HG03280 (cell line): ENCODE results near the gene CCNJL.
"Not testable (repeated sequence)": the region's sequence is repeated elsewhere in the genome, so short reads cannot be mapped to it uniquely, and the experiment has no call there.

Experiments
- ATAC-seq: cut with Tn5 transposase; IDR thresholded peaks from one replicate; pipeline ENCODE4 v1.9.1; 2021; ENCODE audit warnings: mild to moderate bottlenecking, moderate library complexity; ENCODE audit not compliant: unreplicated experiment

CCNJL gene

DNA sequence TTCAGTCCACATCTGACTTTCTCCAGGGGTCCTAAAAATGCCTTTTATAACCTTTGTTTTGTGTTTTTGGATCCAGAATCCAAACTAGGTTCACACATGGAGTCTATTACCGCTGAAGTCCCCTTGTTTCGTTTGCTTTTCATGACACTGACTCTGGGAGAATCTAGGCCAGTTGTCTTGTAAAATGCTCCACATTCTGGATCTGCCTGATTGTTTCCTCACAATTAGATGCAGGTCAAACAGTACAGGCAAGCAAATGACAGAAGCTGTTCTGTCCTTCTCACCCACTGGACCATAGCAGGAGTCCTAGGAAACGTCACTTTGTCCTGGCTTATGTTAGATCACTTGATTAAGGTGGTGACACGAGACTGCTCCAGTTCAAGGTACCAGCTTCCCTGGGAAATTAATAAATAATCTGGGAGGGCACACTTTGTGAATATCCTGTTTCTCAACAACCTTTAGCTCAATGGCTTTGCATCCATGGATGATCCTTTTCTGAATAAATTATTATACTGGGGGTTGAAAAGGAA, 49.0 kb downstream of the CCNJL start:
- ATAC-seq, result no peak

DNA sequence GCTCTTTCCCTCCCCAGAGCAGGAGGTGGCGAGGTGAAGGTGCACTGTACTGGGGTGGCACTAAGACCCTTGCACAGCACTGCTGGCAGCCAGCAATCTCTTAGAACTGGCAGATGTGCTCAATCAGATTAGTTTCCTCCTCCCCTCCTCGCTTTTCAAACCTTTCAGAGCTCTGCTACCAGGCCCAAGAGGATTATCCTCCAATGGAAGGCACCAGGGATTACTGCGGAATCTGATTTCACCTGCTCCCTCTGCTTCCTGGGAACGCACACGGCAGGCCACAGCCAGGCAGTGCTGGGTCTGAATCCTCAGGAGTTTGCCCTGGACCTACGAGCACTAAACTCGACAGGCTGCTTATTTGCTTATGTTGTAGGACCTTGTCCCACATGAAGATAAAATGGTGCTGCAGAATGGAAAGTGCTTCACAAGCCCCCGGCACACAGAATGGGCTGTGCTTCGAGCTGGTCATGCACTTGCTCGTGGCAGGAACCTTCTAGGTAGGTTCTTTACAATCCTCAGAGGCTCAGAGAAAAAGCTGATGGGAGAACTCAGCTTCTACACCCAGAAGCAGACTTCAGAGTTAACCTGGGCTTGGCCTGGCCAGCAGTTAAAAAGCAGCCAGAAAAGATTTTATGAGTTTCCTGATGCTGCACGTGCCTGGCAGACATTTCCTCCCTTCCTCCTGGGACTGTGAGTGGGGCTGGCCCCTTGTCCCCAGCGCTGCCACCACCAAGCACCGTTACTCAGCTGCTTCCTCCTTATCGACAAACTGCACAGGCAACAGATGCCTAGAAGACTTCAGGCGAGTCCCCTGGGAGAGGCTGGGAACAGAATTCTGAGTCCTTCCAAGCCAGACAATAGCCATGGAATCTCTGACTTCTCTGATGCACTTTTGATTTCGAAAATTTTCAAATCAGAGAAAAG, 50.0 kb downstream of the CCNJL start:
- no peak for ATAC-seq

DNA sequence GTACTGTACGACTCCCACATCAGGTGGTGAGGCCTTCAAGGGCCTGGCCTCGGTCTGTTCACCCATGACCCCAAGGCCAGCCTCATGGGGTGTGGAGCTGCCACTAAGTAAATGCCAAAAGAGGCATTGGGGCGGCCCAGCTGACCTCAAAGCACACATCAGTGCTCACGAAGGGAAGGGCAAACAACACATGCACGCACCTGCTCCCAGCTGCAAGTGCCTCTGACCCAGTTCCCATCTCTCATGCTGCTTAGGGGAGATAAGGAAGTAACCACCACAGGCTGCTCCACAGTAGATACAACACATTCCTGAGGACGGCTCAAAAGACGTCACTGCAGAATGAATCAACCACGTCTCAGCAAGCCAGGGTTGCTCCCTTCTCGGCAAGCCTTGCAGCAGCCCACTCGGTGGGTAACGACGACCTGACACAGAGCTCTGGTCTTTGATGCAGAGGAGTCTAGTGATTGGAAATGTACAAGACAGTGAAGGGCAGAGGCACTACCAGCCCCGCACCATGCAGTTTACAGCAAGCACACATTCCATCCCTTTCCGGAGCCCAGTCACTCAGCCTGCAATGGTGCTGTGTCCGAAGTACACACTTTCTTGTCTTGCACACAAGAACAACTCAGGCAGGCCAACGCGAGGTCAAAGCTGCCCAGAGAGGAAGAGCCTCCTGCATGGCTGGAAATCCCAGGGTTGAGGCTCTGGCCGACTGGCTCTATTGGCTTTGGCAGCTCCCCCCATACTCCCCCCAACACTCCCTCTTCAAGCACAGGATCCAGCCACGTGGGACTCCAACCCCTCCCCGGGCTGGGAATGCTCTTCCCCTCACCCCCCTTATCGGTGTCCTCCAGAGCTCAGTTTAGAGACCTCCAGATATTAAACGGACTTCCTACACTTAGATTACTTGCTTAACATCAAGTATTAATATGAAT, 51.2 kb downstream of the CCNJL start:
- no peak for ATAC-seq

DNA sequence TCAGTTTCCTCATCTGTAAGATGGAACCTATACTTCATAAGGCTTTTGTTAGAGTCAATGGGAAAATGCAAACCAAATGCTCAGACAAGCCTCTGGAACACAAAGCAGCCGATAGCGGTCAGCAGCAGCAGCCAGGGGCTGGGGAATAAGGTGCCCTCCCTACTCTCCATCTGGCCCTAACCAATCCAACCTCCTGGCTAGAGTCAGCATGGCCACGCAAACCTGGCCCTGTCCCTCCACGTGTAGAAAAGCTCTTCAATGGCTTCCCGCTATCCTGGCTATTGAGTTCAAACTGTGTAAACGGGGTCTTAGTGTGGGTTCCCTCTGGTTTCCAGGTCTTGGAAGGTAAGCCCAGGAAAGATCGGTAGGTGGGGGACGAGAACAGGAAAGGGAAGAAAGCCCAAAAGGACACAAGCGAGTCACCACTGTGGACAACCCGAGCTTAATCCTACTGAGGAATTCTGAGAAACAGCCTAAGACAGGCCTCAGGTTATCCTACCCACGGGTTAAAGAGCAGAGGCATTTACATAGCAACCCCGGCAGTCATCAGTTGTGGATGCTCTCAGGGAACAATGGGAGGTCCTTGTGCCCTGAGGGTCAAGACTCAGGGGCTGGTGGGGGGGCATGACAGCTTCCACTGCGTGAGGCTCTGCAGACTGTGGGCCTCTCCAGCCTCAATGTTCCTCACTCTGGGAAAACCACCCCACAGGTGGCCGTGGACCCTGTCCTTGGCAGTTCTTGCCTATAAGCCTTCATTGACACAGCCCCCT, 52.2 kb downstream of the CCNJL start:
- no peak for ATAC-seq

DNA sequence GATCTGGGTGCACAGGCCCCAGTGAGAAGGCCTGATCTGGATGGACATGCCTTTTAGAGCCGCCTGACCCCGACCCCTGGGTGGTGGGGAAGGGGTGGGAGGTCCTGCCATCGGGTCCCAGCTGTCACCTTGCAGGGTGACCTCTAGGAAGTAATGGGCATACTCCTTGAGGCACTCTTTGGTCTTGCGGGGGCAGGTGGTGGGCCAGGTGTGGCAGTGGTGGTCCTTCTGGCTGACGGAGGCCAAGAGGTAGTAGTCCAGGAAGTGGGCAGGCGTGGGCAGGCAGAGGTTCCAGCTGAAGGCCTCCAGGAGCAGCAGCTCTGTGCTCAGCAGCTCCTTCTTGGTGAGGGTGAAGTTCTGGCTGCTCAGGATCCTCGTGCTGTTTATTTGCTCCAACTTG, 53.0 kb downstream of the CCNJL start:
- ATAC-seq, result no peak

DNA sequence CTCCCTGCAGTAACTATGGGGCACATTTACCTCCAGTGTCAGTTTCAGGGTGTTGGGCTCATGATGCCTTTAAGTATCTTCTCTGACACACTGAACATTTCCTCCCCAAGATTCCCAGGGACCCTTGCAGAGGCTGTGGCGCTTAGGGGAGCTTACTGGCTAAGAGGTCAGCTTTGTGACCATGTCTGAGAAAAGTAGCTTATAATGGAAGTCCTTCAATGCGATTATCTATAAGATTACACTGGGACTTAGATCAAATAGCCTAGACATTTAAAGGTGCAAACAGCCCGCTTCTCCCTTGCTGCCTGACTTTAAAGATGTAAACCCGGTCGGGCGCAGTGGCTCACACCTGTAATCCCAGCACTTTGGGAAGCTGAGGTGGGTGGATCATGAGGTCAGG, 57.7 kb downstream of the CCNJL start:
- no peak for ATAC-seq

DNA sequence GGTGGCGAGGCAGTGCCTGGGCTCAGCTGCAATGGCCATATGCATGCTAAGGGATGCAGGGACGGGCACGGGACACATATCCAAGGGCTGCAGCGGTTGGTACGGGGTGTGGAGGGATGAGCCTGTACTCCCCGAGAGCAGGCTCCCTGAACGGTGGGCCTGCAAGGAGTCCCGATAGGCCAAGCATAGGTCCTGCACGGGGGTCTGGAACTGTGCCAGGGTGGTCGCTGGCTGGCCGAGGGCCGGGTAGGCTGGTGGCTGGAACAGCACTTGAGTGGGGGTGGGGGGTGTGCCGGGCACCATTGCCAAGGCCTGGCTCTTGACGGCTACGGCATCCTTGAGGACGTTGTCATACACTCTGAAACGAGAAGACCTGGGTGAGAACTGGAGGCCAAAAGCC, 58.9 kb downstream of the CCNJL start:
- no peak for ATAC-seq

DNA sequence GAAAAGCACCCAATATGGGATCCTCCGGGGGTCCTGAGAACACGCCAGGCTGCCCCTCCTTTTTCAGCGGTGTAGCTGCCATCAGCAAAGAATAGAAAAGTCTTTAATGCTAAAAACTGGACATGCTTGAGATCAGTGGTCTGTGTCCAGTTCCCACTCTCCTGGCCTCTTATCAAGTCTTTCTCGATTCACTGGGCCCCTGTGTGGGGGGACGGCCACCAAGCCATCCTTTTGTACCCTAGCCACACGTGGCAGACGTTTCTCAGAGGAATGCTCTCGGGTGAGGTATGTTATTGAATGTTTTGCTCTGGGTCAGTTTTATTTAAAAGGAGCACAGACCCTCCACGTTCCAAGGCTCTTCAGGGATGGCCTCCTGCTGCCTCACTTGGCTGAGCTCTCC, 59.4 kb downstream of the CCNJL start:
- ATAC-seq, result no peak

DNA sequence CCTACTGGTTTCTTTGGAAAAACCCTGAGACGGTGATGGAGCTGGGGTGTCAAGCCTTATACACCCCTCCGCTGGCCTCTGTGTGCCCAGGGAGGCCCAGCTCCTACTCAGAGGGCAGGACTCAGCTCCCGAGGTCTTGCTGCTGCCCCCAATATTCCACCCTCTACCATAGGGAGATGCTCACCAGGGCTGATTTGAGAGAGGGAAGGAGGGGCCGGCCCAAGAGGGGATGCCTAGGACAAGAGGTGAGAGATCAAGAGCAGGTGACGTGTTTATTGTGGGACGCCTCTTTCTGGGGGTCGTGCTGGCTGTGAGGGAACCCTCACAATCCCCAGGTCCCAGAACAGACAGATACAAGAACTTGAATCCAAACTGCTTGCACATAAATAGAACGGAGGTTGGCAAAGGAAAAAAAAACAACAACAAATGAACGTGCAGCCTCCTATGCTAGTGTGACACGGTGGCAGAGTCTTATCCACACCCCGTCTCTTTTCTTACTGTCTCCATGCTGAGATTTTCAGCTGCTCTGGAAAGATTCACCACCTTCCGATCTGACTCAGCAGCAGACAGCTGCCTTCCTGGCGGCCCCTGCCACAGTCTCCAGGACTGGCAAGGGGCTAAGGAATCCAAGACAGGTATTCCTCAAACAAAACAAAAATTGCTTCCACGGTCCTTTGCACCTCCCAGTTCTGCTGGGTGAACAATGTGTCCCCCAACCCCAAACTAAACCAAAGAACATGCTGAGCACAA, 60.8 kb downstream of the CCNJL start:
- ATAC-seq, result no peak

DNA sequence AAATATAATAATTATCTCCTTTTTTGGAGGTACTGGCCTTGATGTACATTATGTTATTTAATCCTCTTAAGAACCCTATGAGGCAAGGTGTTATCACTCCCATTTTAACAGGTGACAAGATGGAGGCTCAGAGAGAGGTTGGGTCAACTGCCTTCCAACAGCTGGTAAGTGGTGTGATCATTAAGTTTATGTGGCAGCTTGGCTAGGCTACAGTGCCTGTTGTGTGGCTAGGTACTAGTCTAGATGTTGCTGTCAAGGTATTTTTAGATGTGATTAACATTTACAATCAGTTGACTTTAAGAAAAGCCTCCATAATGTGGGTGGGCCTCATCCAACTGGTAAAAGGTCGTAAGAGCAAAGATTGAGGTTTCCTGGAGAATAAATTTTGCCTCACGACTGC, 61.5 kb downstream of the CCNJL start:
- ATAC-seq, result no peak

DNA sequence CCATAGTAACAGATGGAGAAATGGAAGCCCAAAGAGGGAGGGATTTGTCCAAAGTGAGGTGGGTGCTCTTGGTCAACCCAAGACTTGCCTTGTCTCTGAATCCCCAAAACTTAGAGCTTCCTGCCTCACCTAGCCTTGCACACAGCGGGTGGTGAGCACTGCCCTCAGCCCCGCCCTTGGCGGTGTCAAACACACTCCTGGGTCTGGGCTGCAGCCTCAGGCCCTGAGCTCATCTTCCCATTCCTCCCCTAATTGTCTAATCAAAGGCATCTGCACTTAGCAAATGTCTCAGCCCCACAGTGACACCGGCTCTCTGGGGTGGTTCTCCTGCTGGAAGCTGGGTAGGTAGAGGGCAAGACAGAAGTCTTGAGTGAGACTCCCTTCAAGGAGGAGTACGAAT, 62.1 kb downstream of the CCNJL start:
- no peak for ATAC-seq

DNA sequence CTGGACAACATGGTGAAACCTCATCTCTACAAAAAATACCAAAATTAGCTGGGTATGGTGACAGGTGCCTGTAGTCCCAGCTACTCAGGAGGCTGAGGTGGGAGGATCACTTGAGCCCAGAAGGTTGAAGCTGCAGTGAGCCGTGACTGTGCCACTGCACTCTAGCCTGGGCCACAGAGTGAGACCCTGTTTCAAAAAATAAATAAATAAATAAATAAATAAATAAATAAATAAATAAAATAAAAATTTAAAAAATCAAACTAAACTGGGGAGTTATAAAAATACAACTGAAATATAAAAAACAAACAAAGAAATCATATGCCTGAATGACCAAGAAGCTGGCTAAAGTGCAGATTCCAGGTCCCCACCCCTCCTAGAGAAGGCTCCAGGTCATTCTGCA, 62.8 kb downstream of the CCNJL start:
- not testable (repeated sequence) for ATAC-seq

DNA sequence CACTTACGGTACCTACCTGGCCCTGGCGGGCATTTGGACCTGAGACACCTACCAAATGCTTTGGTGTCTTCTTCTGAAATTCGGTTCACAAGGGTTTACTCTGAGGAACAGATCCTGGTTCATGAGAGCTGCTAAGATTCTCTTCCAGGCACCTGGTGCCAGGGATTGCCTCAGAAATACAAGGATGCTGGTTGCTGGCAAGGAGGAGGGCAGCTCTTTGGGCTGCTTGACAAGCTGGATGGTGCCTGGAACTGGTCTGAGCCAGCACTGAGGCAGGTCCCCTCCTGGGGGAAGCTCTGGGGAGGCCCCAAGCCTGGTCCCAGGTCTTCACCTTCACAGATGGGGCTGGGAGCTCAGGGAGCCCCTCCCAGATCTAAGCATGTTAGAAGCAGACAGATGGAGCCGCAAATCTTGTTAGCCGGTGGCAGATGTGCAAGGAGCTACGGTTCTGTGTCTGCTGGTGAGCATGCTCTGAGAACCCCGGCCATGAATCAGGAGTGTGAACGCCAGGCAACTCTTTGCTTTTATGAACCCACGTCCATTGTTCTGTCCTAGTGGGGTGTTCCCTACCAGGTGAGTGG, 66.8 kb downstream of the CCNJL start:
- no peak for ATAC-seq

DNA sequence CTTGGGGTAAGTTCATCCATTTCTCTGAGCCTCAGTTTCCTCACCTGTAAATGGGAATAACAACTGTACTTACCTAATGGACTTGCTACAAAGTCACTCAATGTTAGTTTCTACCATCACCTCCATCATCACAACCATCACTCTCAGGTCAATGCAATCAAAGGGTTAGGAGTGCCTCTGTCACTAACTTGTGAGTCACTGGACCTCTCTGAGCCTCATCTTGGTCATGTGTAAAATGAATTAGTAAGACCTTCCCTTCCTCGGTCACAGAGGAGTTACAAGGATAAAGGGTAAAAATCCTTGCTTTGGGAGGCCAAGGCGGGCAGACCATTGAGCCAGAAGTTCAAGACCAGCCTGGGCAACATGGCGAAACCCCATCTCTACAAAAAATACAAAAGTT, 70.2 kb downstream of the CCNJL start:
- ATAC-seq, result no peak

DNA sequence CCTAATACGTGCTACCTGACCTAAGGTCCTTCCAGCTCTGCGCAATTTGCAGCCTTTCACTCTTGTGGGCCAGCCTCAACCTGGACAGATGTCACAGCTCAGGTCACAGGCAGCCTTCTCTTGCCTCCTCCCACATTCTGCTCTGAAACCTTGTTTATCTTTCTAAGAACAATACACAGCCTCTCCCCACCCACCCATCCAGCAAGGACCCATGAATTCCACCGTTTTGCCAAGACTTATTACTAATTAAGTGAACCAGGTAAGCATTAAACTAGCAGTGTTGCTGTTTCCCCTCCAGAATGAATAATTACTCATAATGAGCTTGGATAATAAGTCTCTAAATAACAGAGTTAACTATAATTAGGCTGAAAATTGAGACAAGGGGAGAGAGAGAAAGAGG, 72.0 kb downstream of the CCNJL start:
- no peak for ATAC-seq

DNA sequence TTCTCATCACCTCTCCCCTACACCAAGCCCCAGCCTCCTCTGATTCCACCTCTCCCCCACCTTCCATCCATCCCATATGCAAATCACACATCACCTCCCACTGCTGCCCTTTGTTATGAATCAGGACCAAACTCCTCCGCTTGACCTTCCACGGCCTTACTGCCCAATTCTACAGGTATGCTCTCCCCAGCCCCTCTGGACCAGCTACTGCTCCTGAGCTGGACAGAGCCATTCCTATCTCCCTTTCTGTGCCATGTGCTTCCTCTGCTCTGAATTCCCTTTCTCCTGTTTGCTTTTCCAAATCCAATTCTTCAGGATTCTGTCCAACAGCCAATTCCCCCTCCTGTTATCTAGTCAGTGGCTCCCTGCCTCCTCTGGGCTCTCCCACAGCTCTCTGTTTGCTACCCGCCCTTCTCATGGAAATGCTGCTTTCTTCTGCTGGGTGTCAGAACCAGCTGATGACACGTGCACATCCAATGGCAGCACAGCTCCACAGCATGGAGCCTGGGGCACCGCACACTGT, 74.7 kb downstream of the CCNJL start:
- ATAC-seq, result no peak

DNA sequence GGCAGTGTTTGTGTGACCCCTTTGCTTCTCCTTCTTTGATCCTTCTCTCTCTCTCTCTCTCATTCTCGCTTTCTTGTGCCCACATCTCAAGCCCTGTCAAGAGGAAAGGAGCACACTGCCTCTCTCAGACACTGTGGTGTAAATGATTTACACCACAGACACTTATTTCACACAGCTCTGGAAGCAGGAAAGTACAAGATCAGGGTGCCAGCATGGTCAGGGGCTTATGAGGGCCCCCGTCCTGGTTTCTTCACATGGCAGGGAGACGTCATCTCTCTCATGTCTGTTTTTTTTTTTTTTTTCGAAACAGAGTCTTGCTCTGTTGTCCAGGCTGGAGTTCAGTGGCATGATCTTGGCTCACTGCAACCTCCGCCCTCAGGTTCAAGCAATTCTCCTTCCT, 76.6 kb downstream of the CCNJL start:
- ATAC-seq, result no peak

DNA sequence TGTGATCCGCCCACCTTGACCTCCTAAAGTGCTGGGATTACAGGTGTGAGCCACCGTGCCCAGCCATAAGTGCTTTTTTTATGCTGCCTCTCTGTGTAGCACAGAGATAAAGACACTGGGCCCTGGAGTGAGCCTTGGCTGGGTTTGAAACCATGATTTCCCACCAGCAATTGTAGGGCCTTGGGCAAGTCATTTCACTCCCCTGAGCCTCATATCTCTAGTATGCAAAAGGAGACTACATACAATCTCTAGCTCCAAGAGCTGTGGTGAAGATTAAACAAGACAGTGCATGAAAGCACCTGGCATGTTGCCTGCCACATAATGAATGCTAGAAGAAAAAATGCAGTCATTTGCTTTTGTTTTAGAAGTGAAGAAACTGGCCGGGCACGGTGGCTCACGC, 79.1 kb downstream of the CCNJL start:
- no peak for ATAC-seq

DNA sequence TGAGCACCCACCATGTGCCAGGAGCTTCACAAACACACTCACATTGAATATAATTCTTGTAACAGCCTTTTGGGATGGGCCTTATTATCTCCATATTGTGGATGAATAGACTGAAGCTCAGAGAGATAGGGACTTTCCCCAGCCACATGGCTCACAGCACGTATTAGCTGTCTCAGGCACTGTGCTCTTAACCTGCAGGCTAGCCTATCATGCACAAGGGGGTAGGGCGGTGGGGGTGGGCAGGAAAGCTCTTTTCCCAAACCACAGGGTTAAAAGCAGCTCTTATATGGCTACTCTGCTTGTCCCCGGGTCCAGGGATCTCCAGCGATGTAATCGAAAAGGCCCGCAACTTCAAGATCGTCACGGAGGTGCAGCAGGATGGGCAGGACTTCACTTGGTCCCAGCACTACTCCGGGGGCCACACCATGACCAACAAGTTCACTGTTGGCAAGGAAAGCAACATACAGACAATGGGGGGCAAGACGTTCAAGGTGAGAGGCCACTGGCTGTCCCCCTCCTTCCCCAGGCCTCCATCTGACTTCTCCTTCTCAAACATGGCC, 80.5 kb downstream of the CCNJL start:
- ATAC-seq, result no peak
